H9 (cell line): Measurements from ENCODE around the gene EIF6. TPM values are rescaled to one million over a fixed set of nuclear protein-coding genes. Genes with fewer than 3 reads are reported as not detected.
"Not testable (repeated sequence)": the region's sequence is repeated elsewhere in the genome, so short reads cannot be mapped to it uniquely, and the experiment has no call there.

ENCODE experiments used
- DNase-seq: peaks from one replicate; pipeline ENCODE4 v3.0.0-alpha.2; 2017
- H2AFZ ChIP-seq: one replicate; pipeline ENCODE4 v1.6.1; 2013; ENCODE audit warnings: mild to moderate bottlenecking, low read length, control low read depth, moderate library complexity
- H2AK5ac ChIP-seq: 2 replicates; pipeline ENCODE4 v1.6.1; 2013; ENCODE audit warnings: low read length, control low read depth, mixed read lengths; ENCODE audit not compliant: insufficient read length
- H2BK120ac ChIP-seq: one replicate; pipeline ENCODE4 v1.6.1; 2013; ENCODE audit warnings: low read depth, mild to moderate bottlenecking, low read length, control low read depth, inconsistent platforms; ENCODE audit not compliant: poor library complexity, severe bottlenecking
- H2BK12ac ChIP-seq: 2 replicates; pipeline ENCODE4 v1.6.1; 2013; ENCODE audit warnings: low read length, control low read depth, mixed read lengths, low read depth; ENCODE audit not compliant: insufficient read length
- H2BK15ac ChIP-seq: 2 replicates; pipeline ENCODE4 v1.6.1; 2013; ENCODE audit warnings: low read depth, low read length, control low read depth
- H2BK20ac ChIP-seq: one replicate; pipeline ENCODE4 v1.6.1; 2013; ENCODE audit warnings: low read depth, mild to moderate bottlenecking, low read length, control low read depth, inconsistent platforms; ENCODE audit not compliant: poor library complexity, severe bottlenecking
- H2BK5ac ChIP-seq: 2 replicates; pipeline ENCODE4 v1.6.1; 2013; ENCODE audit warnings: low read length, control low read depth, mixed read lengths; ENCODE audit not compliant: insufficient read length
- H3K14ac ChIP-seq: 2 replicates; pipeline ENCODE4 v1.6.1; 2013; ENCODE audit warnings: low read length, control low read depth; ENCODE audit not compliant: insufficient read depth
- H3K18ac ChIP-seq: 2 replicates; pipeline ENCODE4 v1.6.1; 2013; ENCODE audit warnings: low read depth, mild to moderate bottlenecking, mixed read lengths, low read length, control low read depth; ENCODE audit not compliant: insufficient read length
- H3K23ac ChIP-seq: 2 replicates; pipeline ENCODE4 v1.6.1; 2013; ENCODE audit warnings: low read length, control low read depth, mixed read lengths, low read depth; ENCODE audit not compliant: insufficient read length
- H3K23me2 ChIP-seq: 2 replicates; pipeline ENCODE4 v1.6.1; 2013; ENCODE audit warnings: low read depth, mild to moderate bottlenecking, mixed read lengths, low read length, control low read depth; ENCODE audit not compliant: insufficient read length, poor library complexity, severe bottlenecking
- H3K27ac ChIP-seq: 2 replicates; pipeline ENCODE4 v1.5.1; 2013; ENCODE audit warnings: low read length, control low read depth, mixed read lengths, low read depth; ENCODE audit not compliant: insufficient read length
- H3K27me3 ChIP-seq: 2 replicates; pipeline ENCODE4 v1.6.1; 2013; ENCODE audit warnings: low read length, control low read depth, inconsistent platforms; ENCODE audit not compliant: insufficient read depth
- H3K4ac ChIP-seq: 2 replicates; pipeline ENCODE4 v1.6.1; 2013; ENCODE audit warnings: low read depth, mild to moderate bottlenecking, control low read depth, inconsistent platforms, low read length, moderate library complexity
- H3K4me1 ChIP-seq: 2 replicates; pipeline ENCODE4 v1.6.1; 2013; ENCODE audit warnings: low read length, control low read depth, inconsistent platforms; ENCODE audit not compliant: insufficient read depth
- H3K4me2 ChIP-seq: 2 replicates; pipeline ENCODE4 v1.6.1; 2013; ENCODE audit warnings: low read length, control low read depth, mixed read lengths; ENCODE audit not compliant: insufficient read length, insufficient read depth
- H3K56ac ChIP-seq: 2 replicates; pipeline ENCODE4 v1.6.1; 2013; ENCODE audit warnings: low read depth, mild to moderate bottlenecking, mixed read lengths, low read length, control low read depth; ENCODE audit not compliant: insufficient read length
- H3K79me1 ChIP-seq: 2 replicates; pipeline ENCODE4 v1.6.1; 2013; ENCODE audit warnings: low read depth, mild to moderate bottlenecking, moderate library complexity, low read length, control low read depth, inconsistent platforms; ENCODE audit not compliant: insufficient read depth, poor library complexity, severe bottlenecking
- H3K79me2 ChIP-seq: 2 replicates; pipeline ENCODE4 v1.6.1; 2013; ENCODE audit warnings: low read length, control low read depth, inconsistent platforms; ENCODE audit not compliant: insufficient read depth
- H3K9ac ChIP-seq: 2 replicates; pipeline ENCODE4 v1.6.1; 2013; ENCODE audit warnings: low read length, control low read depth, mixed read lengths; ENCODE audit not compliant: insufficient read length; ENCODE audit errors: extremely low read depth
- H3K9me3 ChIP-seq: one replicate; pipeline ENCODE4 v1.6.1; 2013; ENCODE audit warnings: low read depth, low read length, inconsistent platforms; ENCODE audit not compliant: control insufficient read depth
- H3T11ph ChIP-seq: one replicate; pipeline ENCODE4 v1.6.1; 2013; ENCODE audit warnings: mild to moderate bottlenecking, low read length, control low read depth, inconsistent platforms
- H4K20me1 ChIP-seq: one replicate; pipeline ENCODE4 v1.6.1; 2013; ENCODE audit not compliant: control insufficient read depth, insufficient read length, insufficient read depth
- H4K5ac ChIP-seq: 2 replicates; pipeline ENCODE4 v1.6.1; 2013; ENCODE audit warnings: low read depth, mild to moderate bottlenecking, mixed read lengths, low read length, control low read depth; ENCODE audit not compliant: insufficient read length
- H4K8ac ChIP-seq: replicated peaks from 2 replicates; pipeline ENCODE4 v1.6.1; 2013; ENCODE audit warnings: low read length, control low read depth, mixed read lengths, low read depth; ENCODE audit not compliant: insufficient read length
- H4K91ac ChIP-seq: 2 replicates; pipeline ENCODE4 v1.6.1; 2013; ENCODE audit warnings: low read depth, mild to moderate bottlenecking, moderate library complexity, mixed read lengths, low read length, control low read depth; ENCODE audit not compliant: insufficient read length
- H3K27ac Mint-ChIP-seq, 3 experiments: 2 replicates in 2 of 3; 3 replicates in 1 of 3; pipeline ENCODE4 v1.8.0; 2020 to 2021; ENCODE audit warnings: mixed read lengths in 3 of 3, mild to moderate bottlenecking in 1 of 3, moderate library complexity in 1 of 3
- H3K27me3 Mint-ChIP-seq: 2 replicates; pipeline ENCODE4 v1.8.0; 2021; ENCODE audit warnings: low read depth, mild to moderate bottlenecking, moderate library complexity, mixed read lengths
- H3K36me3 Mint-ChIP-seq, 3 experiments: 2 replicates in 2 of 3; 3 replicates in 1 of 3; pipeline ENCODE4 v1.8.0; 2020 to 2021; ENCODE audit warnings: low read depth in 3 of 3, mixed read lengths in 3 of 3; ENCODE audit not compliant: insufficient read depth in 1 of 3
- H3K4me1 Mint-ChIP-seq, 2 experiments: 2 replicates each; pipeline ENCODE4 v1.8.0; 2020; ENCODE audit warnings: mixed read lengths in 2 of 2
- H3K4me3 Mint-ChIP-seq, 2 experiments: 2 replicates in 1 of 2; 3 replicates in 1 of 2; pipeline ENCODE4 v1.8.0; 2020 to 2021; ENCODE audit warnings: mild to moderate bottlenecking in 2 of 2, mixed read lengths in 2 of 2, moderate library complexity in 1 of 2
- H3K9me3 Mint-ChIP-seq, 2 experiments: 2 replicates in 1 of 2; 3 replicates in 1 of 2; pipeline ENCODE4 v1.8.0; 2020; ENCODE audit warnings: mild to moderate bottlenecking in 2 of 2, mixed read lengths in 2 of 2, moderate library complexity in 1 of 2
- CTCF ChIP-seq: fragments of 200-600 bp; sonication (generic); conservative IDR thresholded peaks from 3 replicates; pipeline ENCODE4 v1.8.0; 2021; ENCODE audit warnings: antibody characterized with exemption, mild to moderate bottlenecking
- WGBS: extraction: QIAGEN DNeasy Blood & Tissue Kit; methylation state at CpG from one replicate; pipeline ENCODE4 v1.1.7; 2013; ENCODE audit warnings: missing lambda C conversion rate, low lambda C conversion rate, mixed read lengths; ENCODE audit not compliant: insufficient read length; ENCODE audit errors: extremely low coverage; 5-methylcytosine and 5-hydroxymethylcytosine counted together
- total RNA-seq: library from RNA; stranded (reverse); gene quantifications from 2 replicates; pipeline ENCODE4 v1.2.1, GENCODE V29; 2021

The EIF6 gene
- total RNA-seq, 1 experiment from 2014 or later, result 150 TPM

- Histone ChIP-seq H3K9ac (peak overlapping the region; percentile 54), H3K4ac (peak overlapping the region; percentile 91), H3K56ac (peak overlapping the region; percentile 2), H4K91ac (peak overlapping the region; percentile 93), H4K5ac (peak overlapping the region; percentile 46), H2BK5ac (peak overlapping the region; percentile 91), H3T11ph (peak overlapping the region; percentile 48), H3K4me1 (peaks cover 13% of the 10 kb centered on the region; the same call in 1 of the 2 replicates), H2BK120ac (peak overlapping the region; percentile 61), H3K4me2 (peak overlapping the region; percentile 9), H3K14ac (peak overlapping the region; percentile 93), H3K27ac (peak overlapping the region; percentile 94), H3K18ac (peak overlapping the region; percentile 96), H2BK12ac (peak overlapping the region; percentile 88)
- not testable (repeated sequence) for H4K8ac ChIP-seq, H3K79me2 ChIP-seq, H3K9me3 ChIP-seq, H3K23me2 ChIP-seq, H2BK15ac ChIP-seq, H4K20me1 ChIP-seq, H3K9me3 Mint-ChIP-seq, H2AK5ac ChIP-seq, H2AFZ ChIP-seq, H2BK20ac ChIP-seq, H3K23ac ChIP-seq, H3K27me3 ChIP-seq, H3K79me1 ChIP-seq, H3K27me3 Mint-ChIP-seq
- Mint-ChIP-seq H3K4me1 (peaks cover 67 to 69% of the 10 kb centered on the region in 2 experiments), H3K27ac (peak overlapping the region; percentile 99 to 100 (median 99)), H3K4me3 (peak overlapping the region; percentile 45 to 73), H3K36me3 (peaks cover 0 to 41% (median 15%) of the 10 kb centered on the region in 3 experiments; a peak in 5 of 7 replicates)
- peak; percentile 88 for DNase-seq
- TF ChIP-seq CTCF, result peak; percentile 27; the same call in 2 of the 3 replicates
- no CpG with 5 or more reads among the region's 8 CpGs for WGBS
Measured at GRCh38 chr20:35262731-35263531, 21.6 kb downstream of the EIF6 start.

GRCh38 chr20:35262321-35262720 is 22.3 kb downstream of the EIF6 start:
- peak overlapping the region; percentile 82 for H3K27ac ChIP-seq

More at GRCh38 chr20:35262321-35262720, 22.3 kb downstream of the EIF6 start:
- Mint-ChIP-seq H3K4me1 (peaks cover 69 to 75% of the 10 kb centered on the region in 2 experiments), H3K36me3 (peaks cover 0 to 36% (median 10%) of the 10 kb centered on the region in 3 experiments; a peak in 4 of 7 replicates), H3K27ac (peak overlapping the region; percentile 95 to 99 (median 96); a peak in 6 of 7 replicates), H3K4me3 (peak overlapping the region in 1 of 2 experiments; percentile 63; a peak in 2 of 5 replicates)
- not testable (repeated sequence) for H3K56ac ChIP-seq, H3K4ac ChIP-seq, H3K14ac ChIP-seq, H3T11ph ChIP-seq, H2BK15ac ChIP-seq, H3K4me2 ChIP-seq, H4K8ac ChIP-seq, H3K79me2 ChIP-seq, H3K9me3 ChIP-seq, H3K23ac ChIP-seq, H3K18ac ChIP-seq, H4K5ac ChIP-seq, H2AFZ ChIP-seq, H2AK5ac ChIP-seq, H2BK5ac ChIP-seq, H4K20me1 ChIP-seq, H3K27me3 Mint-ChIP-seq, H3K9me3 Mint-ChIP-seq, H3K79me1 ChIP-seq, H3K9ac ChIP-seq, H3K27me3 ChIP-seq, H2BK120ac ChIP-seq, H2BK20ac ChIP-seq, H2BK12ac ChIP-seq, H3K23me2 ChIP-seq, H4K91ac ChIP-seq
- no CpG with 5 or more reads among the region's 10 CpGs for WGBS
- peak; percentile 59 for DNase-seq
- H3K4me1 ChIP-seq, result peaks cover 13% of the 10 kb centered on the region; the same call in 1 of the 2 replicates
